Stromal cell of bone marrow (primary cell): ENCODE results near the gene ZNF366.

Experiments used
- DNase-seq: peaks from one replicate; pipeline ENCODE4 v3.0.0-alpha.2; 2012; ENCODE audit warnings: low read depth

Gene ZNF366, protein sequence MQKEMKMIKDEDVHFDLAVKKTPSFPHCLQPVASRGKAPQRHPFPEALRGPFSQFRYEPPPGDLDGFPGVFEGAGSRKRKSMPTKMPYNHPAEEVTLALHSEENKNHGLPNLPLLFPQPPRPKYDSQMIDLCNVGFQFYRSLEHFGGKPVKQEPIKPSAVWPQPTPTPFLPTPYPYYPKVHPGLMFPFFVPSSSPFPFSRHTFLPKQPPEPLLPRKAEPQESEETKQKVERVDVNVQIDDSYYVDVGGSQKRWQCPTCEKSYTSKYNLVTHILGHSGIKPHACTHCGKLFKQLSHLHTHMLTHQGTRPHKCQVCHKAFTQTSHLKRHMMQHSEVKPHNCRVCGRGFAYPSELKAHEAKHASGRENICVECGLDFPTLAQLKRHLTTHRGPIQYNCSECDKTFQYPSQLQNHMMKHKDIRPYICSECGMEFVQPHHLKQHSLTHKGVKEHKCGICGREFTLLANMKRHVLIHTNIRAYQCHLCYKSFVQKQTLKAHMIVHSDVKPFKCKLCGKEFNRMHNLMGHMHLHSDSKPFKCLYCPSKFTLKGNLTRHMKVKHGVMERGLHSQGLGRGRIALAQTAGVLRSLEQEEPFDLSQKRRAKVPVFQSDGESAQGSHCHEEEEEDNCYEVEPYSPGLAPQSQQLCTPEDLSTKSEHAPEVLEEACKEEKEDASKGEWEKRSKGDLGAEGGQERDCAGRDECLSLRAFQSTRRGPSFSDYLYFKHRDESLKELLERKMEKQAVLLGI

DNA sequence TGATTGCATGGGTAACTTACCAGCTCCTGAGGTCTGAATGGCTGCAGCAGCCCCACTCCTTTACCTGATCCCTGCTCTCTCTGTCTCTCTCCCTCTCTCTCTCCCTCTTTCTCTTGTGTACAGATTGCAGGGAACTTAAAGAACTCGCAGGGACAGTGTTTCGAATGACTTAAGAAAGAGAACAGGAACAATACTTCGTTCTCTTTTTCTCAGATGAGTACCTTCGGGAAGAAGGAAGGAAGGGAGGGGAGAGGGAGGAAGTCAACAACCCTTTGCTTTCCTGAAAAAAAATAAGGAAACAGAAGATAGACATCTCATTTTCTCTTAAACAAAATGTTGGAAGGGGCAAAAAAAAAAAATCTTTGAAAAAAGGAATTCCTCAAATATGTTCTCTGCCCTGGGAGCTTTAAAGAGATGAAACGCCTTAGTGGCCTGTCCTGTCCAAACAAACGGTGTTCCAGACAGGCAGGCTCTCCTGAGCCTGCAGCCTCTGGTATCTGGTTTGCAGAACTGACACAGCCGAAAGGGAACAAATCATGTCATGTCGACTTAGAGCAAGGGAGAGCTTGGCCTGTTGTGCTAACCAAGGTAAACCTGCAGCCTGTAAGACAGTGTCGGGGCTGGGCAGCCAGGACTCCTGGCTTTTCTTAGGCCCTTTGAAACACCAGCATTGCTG lies at the start of gene ZNF366:
Gene ZNF366 (minus strand): TSS at position 180 of the 676 bp plus-strand sequence. CDS start 45,914 bp downstream, outside the sequence.
- no peak for DNase-seq

DNA sequence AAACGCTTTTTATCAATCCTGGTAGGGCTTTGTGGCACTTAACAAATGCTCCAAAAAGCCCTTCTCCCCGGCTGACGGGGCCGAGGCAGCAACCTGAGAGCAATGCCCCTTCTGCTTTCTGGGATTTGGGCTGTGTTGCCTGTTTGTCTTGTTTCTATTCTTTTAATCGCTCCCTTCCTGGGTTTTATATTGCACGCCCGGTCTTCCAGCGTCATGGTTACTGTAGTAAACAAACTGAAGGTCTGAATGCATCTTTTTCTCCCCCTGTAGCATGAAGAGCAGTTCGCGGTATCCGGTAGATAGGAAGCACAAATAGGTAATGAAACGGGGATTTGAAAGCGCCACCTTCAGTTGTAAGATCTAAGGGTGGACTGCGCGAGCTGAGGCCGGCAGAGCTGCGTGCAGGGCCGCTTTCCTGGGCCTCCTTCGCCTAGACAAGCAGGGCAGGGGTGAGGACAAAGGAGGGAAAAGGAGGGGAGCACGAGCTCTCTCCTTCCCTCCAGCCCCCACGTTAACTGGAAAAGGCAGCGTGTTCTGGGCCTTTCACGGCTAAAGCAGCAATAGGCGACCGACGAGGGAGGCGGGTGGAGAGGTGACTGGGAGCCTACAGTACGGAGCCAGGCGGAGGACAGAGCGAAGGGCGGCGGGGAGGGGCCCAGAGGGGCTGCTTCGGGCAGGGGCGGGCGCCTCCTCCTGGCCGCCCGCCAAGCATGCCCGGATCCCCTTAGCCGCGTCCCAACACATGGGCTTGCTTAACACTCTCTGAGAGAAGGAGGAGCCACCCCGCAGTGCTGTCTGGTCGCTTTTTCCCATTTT lies 49.3 kb upstream of the ZNF366 start:
- DNase-seq = peak; percentile 39

DNA sequence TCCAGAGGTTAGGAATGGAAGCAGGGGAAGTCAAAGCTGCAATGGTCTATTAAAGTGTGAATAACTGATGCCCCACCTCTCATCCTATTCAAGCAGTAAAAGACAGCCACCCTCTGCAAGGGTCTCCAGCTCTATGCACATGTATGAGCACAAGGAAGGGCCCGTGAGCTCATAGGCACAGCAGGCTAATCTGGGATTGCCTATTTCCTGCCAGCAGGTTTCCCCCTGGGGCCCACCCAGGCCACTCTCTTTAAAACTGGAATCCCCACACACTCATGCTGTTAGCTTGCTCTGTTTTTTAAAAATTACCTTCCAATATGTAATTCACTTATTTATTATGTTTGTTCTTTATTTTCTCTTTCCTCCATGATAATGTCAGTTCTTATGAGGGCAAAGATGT lies 48.7 kb upstream of the ZNF366 start:
- DNase-seq = no peak

DNA sequence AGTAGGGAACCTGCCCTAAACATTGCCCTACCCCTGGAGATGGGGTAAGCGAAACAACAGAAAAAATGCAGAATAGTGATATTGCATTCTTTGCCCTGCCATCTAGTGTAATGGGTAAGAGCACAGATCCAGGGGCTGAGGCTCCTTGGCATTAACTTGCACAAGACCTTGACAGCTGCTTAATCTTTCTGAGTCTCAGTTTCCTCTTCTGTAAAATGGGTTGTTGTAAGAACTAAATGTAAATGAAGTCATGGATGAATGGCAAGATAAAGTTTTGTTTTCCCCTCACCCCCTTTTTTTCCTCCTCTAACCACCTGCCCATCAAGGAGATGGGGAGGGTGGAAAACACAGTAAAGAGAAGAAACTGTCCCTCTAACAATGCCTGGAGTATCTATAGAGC lies 47.7 kb upstream of the ZNF366 start:
- no peak for DNase-seq

DNA sequence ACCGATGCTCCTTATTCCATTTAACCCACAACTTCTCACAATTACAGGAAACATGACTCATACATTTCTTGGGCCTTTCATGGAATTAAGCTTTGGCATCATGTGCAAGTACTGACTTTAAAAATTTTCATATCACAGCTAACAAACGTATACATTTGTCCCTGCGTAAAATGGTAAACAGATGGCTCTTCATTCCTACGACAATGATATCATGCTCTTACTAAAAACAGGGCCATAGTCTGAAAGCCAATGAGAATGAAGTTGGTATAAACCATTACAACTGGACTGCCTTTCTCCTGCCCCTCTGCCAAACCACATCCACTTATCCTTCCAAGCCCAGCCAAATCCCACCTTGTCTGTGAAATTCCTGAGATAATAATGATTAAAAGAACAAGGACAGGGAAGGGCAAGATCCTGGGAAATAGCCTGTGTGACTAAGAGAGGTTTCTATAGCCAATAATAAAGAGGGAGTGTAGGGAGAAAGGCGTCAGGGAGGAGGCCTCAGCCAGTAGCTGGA lies 44.9 kb upstream of the ZNF366 start:
- DNase-seq = peak; percentile 30

DNA sequence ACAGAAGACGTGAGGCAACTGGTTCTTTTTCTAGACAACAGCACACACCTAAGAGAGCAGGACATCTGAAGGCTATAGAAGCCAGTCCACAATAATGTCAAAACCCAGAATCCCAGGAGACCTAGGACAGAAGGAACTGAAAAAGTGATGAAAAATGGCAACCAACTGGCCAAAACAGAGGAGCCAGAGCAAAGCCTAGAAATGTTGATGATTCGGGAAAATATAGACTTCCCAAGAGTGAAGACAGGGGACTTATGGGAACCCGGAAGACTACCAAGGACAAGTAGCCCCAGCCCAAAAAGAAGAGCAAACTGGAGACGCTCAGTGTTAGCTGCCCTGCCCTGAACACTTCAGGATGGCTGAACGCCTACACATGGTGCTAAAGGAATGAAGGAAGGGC lies 43.4 kb upstream of the ZNF366 start:
- DNase-seq = no peak

DNA sequence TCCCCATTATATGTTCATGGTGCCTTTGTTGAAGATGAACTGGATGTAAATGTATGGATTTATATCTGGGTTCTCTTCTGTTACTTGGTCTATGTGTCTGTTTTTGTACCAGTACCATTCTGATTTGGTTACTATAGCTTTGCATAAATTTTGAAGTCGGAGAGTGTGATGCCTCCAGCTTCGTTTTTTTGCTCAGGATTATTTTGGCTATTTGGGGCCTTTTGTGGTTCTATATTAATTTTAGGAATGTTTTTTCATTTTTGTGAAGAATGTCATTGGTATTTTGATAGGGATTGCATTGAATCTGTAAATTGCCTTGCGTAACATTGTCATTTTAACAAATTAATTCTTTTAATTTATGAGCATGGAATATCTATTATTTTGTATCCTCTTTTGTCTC lies 36.6 kb upstream of the ZNF366 start:
- DNase-seq = no peak

DNA sequence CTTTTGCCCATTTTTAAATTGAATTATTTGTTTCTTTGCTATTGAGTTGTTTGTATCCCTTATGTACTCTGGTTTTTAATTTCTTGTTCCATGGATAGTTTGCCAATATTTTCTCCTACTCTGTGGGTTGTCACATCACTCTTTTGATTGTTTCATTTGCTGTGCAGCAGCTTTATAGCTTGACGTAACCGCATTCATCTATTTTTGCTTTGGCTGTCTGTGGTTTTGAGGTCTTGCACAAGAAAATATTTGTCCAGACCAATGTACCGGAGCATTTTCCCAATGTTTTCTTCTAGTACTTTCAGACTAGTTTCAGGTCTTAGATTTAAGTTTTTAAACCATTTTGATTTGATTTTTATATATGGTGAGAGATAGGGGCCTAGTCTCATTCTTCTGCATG lies 36.2 kb upstream of the ZNF366 start:
- DNase-seq = peak; percentile 75

DNA sequence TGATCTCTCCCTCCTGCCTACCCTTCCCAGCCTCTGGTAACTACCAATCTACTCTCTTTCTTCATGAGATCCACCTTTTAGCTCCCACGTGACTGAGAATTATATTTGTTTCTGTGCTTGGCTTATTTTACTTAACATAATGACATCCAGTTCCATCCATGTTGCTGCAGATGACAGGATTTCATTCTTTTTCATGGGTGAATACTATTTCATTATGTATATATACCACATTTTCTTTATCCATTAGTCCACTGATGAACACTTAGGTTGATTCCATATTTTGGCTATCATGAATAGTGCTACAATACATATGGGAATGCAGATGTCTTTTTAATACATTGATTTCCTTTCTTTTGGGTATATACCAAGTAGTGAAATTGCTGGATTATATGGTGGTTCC lies 35.5 kb upstream of the ZNF366 start:
- DNase-seq = no peak

DNA sequence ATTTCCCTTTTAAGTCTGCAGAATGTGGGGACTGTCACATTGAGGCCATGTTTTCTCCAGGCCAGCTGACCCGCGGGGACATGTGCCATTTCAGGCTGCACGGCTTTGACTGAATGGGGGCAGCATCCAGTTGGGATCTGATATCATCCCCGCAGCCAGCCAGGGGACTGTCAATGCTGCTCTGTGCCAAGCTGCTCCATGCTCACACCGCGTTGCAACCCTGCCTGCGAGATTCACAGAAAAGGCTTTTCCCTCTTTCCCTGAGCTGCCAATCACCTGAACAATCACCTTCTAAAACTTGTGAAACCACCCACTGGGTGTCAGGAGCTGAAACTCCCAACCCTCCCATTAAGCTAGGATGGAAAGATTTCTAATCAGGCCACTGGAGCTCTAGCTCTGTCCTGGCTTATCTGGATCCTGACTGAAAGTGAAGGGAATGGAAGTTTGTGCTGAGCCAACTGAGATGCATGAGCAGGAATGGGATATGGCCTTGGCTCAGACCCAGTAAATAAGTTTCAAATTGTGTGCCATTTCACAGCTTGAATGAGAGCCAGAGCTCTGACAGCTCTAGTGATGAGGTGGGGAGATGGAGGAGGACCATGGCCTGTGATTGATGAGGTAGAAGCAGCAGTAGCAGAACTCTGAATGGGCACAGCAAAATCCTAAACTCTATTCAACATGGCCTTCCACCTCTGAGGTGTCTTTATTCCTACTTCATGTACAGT lies 34.5 kb upstream of the ZNF366 start:
- no peak for DNase-seq

DNA sequence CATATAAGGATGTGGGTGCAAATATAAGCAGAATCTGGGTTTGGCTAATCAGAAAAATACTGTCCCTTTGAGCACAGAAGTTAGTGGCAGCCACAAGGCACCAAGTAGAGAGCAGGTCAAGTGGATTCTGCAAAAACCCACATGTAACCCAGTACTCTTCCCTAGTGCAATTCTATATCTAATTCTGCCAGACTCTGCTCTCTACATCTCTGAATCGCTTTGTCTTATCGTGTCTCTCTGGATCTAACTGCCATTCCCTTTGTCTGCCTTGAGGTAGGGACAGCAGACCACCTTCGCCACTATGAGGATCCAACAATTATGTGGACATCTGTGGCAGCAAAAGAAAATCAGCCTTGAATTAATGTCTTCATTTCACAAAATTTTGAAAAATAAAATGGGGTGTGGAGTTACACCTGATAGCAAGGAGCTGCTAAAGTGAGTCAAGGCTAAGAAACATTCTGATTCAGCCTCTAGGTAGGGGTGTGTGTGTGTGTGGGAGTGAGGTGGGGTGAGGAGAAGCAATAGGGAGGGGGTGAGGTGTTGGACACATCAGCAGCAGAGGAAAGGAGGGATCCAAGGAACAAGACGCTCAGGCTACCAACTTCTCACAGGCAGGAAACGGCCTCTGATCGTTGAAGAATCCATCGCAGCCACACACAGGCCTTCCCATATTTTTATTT lies 33.7 kb upstream of the ZNF366 start:
- no peak for DNase-seq

DNA sequence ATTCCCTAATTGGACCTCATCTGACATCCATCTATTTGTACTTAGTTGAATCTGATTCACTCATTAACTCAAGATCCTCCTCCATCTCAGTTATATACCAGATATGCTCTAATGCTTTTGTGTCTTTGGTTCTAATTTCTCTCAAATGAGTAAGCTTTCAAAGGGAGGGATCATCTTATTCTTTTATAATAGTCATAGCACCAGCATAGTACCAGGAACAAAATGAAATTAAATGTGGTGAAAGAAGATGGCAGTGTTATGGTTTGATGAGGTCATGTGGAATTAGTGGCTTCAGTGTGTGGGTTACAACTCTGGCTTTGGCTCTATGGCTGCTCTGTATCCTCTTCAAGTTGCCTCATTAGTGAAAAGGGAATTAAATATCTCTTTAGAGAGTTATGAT lies 32.5 kb upstream of the ZNF366 start:
- no peak for DNase-seq

DNA sequence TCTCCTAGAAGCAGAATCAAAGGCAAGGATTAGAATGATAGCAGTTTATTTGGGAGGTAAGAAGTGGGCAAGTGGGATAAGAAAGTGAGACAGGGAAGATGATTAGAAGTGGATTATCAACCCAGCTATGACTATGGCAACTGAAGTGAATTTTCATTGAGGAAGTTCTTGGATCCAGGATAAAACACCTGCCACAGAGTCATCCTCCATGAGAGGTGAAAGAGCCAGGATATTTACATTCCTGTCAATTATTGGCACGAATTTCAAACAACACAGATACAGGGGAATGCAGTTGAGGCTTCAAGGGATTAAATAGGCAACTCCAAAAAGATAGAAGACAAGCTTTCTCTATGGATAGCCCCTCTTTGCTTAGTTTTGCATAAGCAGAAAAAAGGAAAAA lies 31.8 kb upstream of the ZNF366 start:
- DNase-seq = no peak

DNA sequence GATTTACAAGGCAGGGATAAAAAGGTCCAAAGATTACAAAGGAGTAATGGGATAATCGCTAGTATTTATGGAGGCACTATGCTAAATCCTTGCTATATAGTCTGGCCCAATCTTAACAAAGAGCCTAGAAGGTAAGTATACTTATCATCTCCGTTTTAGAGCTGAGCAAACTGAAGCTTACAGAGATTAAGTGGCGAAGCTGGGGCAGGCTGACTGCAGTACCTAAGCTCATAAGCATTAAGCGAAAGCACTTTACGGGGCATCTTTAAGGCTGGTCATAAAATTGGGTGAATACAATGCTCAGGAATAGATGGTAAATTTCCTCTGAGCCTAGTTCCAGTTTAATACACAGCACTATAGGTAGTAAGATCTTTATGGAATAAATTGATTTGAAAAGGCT lies 30.0 kb upstream of the ZNF366 start:
- no peak for DNase-seq

DNA sequence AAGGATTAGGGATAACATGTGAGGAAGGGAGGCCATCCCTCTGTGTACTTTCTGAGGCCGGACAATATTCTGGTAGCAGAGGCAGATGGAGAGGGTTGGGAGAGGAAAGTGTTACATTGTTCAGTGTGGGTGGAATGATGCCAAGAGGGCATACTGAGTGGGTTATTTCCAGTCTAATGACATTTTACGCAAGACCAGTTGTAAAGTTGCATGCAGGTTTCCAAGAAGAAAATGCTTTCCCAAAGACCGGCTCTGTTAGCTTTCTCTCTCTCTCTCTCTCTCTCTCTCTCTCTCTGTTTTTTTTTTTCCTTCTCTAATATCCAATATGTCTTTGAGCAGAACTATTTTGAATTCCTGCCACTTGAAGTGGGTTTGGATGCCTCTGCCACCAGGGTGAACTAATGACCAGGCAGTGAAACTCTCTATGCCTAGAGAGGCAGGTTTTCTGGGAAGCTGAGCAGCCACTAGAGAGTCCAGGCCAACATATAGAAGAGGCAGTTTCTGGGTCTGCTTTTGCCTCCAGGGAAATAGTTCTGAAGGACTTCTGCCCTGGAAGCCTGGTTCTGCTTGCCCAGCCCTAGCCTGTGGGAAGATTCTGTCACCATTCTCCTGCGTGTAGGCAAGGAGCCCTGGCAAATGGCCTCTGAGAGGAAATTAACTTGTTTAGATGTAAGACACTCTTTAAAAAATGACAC lies 24.4 kb upstream of the ZNF366 start:
- peak; percentile 31 for DNase-seq

DNA sequence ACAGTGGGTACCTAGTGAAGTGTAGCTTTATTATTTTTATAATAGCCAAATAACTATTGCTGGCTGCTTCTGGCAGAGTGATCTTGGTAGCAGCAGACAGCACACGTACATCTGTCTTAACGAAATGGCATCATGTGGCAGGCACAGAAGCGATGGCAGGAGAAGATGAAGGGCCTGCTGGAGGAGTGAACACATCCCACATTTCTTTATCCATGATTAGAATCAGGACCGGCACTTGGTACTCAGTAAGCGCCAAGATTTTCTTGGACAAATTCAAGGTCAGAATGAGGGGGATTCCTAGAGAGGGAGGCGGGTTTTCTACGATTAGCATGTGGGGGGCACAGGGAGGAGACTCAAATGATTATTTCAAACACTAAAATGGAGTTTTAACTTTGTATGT lies 23.0 kb upstream of the ZNF366 start:
- no peak for DNase-seq

DNA sequence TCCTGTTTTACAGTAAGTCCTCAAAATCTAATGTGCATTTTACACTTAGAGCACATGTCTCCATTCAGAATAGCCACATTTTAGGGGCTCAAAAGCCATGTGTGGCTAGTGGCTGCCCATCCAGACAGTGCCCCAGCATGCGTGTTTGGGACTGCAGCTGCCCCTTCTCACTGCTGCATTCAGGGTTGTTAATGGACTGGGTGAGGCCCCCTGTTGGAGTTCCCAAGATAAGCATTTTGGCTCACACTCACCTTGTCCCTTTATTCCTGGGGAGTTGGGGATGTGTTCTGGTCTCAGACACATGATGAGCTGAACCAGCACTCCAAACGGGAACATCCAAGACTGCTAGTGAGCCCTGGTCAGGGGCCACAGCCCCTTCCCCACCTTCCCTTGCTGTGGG lies 22.2 kb upstream of the ZNF366 start:
- DNase-seq = no peak

DNA sequence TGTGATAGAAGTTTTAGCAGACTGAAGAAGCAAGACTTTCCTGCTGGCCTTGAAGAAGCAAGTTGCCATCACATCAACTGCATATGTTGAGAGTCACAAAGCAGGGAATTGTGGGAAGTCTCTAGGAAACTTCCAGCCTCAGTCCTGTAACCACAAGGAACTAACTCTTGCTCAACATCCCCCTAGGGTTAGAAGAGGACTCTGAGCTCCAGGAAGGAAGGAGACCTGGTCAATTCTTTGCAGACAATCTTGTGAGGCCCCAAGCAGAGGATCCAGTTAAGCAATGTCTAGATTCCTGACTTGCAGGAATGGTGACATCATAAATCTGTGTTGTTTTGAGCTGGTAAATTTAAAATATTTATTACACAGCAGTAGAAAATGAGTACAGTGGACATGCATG lies 18.6 kb upstream of the ZNF366 start:
- peak; percentile 59 for DNase-seq

DNA sequence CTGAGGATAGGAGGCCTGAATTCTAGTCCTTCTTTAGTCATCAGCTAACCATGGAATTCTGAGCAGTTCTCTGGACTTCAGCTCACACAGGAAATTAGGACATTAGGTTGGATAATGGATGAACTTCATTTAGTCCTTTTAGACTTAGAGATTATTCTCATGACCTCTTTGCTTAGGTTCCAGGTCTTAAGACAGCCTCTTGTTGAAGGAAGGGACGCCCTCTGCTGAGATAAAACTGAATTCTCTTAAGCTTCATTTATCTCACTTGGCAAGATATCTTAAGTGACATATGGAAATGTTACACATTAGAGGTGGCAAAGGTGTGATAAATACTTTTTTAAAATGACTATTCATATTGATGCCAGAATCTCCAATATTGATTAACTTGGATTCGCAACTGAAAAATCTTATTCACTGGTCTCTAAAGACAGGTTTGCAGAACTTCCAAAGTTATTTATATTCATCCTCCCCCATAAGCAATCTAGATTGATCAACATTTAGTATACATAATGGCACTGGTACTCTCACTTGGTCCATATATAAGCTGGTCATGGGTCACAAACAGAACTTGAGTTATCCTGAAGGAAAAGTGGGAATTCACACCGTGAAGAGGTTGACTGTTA lies 16.9 kb upstream of the ZNF366 start:
- peak; percentile 69 for DNase-seq

DNA sequence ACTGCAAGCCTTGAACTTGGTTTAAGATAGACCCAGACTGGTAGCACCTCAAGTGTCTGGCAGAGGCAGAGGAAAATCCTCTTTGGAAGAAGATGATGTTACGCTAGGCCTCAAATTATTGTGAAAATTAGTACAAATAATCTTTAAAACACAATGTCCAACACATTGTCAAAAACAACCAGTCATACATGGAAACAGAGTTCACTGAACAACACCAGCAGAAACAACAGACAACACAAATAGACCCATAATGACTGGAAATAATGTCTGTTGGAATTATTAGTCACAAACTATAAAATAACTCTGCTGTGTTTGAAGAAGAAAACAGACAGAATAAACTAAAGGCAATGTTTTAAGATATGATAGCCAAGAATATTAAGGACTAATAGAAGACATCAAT lies 15.4 kb upstream of the ZNF366 start:
- DNase-seq = no peak
